Frontal cortex (tissue), 4 donors: Measurements from ENCODE around the gene THAP7. TPM values are rescaled to one million over a fixed set of nuclear protein-coding genes. Genes with fewer than 3 reads are reported as not detected.

Source experiments
- DNase-seq, 2 donors: peaks; one replicate each; pipeline ENCODE4 v3.0.0; 2012; ENCODE audit warnings: low spot score in 2 of 2
- FAIRE-seq: peaks from 2 replicates; lab custom pipeline; 2012; peaks lifted over from hg19 to GRCh38; lab: Jason Lieb, UNC
- total RNA-seq: library from RNA; depleted of rRNA; stranded (reverse); fragments of >200 nt; gene quantifications from one replicate; pipeline ENCODE4 v1.2.3, GENCODE V29; 2014
- donor health status: control.
- donor health status: control.
- donor health status: control.

The THAP7 gene
- total RNA-seq, 1 donor from 2014 or later: 22.0 TPM

DNA sequence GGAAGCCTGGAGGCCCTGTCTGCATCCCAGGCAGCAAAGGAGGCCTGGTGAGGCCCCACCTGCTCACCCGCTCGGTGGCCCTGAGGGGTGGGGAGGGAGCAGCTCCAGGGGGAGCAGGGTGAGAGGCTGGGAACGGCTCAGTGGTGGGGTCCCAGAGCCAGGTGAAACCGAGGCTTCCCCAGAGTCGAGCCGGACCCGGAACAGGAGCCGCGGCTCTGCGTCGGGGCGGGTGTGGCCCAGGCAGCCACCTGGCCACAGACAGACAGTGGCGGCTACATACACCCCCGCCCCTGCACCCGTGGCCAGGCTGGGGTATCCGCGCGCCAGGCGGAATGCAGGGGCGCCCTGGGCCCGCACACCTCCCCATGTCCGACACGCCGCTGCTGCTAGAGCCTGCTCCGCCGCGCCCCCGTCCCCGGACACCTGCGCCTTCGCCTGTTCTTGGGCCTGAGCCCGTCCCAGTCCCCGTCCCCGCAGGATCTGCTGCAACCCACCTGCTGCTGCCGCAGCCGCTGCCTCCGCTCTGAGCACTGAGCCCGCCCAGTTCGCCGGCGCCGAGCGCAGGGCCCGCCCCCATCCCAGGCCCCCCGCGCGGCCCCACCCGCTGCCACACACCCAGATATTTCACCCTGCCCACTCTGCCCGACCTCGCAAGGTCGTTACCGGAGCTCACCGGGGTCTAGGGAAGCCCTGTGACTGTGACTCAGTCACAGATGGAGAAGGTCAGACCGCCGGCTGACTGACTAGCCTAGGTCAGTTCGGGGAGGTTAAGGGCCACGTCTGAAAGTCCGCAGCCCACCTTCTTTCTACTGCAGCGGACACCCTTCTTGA lies 30.3 kb upstream of the THAP7 start, which contains the start of gene SLC7A4:
Gene SLC7A4, minus strand, starts transcription at position 525 of the 831 bp plus-strand sequence. CDS start 749 bp downstream, outside the sequence.
- DNase-seq: peak in 1 of 2 donors; percentile 50
- no peak for FAIRE-seq

DNA sequence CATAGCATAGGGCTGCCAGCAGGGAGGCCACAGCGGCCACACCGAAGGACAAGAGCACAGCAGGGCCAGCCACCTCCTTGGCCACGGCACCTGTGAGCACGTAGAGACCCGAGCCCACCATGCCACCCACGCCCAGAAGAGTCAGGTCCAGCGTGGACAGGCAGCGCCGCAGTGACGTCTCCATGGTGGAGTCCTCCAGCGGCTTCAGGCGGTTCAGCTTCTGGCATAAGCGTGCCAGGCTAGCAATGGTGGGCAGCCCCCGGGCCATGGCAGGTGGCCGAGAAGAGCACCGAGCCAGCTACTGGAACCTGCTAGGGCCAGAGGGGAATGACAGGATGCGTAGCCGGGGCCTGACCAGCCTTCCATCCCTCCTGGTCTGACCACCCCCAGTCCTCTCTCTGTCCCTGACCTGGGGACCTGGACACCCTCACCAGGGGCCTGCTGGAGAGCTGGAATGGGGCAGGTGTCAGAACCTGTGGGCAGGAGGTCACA lies 29.7 kb upstream of the THAP7 start:
- FAIRE-seq: no peak
- DNase-seq: no peak

DNA sequence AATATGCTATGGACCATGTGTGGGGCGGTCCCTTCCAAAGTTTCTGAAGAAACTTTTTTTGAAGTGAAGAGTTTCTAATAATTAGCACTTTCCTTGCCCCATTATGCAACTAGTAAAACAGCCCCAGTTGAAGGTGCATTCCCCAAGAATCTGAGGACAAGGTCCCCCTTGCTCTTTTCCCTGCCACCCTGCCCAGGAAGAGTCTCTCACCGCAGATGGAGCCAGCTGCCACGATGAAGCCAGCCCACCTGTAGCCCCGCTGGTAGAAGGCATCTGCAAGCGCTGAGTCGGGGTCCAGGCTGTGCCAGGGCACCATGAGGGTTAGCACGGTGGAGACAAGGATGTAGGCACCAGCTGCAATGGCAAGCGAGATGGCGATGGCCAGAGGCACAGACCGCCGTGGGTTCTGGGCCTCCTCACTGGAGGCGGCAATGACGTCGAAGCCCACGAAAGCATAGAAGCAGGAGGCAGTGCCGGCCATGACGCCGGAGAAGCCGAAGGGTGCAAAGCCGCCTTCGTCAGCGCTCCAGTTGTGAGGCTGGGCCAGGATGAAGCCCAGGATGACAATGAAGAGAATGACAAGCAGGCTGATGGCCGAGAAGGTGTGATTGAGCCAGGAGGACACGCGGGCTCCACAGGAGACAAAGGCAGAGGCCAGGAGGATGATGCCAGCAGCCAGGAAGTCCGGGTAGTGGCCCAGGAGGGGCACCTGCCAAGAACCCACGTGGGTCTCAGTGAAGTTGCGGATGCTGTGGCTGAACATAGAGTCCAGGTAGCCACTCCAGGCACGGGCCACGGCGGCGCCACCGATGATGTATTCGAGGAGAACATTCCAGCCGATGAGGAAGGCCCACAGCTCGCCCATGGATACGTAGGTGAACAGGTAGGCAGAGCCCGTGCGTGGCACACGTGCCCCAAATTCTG lies 29.0 kb upstream of the THAP7 start:
- FAIRE-seq: no peak
- DNase-seq: no peak

DNA sequence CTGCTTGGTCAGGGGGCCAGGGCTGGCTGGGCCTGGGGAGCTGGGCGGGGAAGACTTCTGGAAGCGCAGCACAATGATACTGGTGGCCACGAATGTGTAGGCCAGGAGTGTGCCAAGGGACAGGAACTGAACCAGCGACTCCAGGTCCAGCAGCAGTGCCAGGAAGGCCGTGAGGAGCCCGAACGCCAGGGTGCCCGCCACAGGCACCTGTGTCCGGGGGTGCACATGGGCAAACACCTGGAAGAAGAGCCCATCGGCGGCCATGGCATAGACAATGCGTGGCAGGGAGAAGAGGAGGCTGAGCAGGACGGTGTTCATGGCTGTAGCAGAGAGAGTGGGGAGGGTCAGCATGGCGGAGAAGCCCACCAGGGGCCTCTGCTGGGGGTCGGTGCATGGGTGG lies 28.1 kb upstream of the THAP7 start:
- FAIRE-seq (no peak), DNase-seq (no peak)

DNA sequence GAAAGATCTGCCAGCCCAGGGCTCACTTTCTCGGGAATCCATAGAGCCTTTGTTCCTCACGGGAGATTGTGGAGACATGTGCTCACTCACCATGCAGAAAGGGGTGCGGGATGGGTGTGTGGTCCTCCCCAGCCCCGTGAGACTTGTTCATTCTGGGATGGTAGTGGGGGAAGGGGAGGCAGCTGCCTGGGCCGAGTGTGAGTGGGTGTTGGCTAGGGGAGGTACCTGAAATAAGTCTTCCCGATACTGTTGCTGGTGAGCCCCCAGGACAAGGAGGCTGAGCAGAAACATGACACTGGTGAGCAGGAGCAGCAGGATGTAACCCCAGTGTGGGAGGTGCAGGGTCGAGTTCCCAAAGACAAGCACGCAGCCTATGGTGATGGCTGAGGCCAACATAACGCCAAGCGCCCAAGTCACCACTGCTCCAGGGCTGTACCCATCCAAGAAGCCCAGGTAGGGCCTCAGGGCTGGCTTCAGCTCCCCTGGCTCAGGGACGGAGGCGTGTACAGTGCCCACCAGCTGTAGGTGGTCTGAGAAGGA lies 27.6 kb upstream of the THAP7 start:
- FAIRE-seq (no peak), DNase-seq (no peak)

DNA sequence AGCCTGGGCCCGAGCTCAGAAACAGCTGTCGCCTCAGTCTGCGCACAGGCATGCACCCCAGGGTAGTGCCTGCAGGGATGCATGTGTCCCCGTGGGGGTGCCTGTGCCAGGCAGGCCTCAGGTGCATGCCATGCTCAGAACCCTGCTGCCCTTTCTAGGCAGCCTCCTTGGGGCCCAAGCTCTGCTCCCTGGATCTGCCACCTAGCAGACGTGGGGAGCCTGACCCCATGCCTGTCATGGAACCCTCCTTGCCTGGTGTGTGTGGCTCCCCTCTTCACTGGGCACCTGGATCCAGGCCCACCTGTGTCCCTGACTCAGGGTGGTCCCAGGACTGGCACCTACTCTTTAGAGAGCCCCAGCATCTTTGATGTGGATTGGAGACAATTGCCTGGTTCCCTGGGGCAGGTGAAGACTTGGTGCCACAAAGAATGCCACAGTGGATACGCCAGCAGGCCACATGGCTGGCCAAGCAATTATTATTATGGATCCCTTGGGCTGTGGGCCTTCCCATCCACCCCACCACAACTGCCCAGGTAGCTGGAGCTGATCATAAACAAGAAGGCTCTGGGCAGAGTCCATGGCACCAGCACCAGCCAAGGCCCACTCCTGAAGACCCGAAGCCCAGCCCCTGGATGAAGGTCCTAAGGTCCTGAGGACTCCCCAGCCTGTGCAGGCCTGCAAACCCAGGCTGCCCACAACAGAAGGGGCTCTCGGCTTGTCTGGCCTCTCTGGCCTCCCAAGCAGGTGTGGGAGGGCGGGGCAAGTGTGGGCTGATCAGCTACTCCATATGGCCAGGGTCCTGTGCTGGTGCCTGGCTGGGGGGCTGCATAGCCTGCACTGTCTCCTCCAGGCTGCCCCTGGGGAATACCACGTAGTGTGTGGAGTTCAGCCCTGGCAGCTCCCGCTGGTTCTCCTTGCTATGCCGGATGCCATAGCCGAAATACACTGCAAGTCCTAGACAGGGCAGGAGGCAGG lies 26.6 kb upstream of the THAP7 start:
- no peak for DNase-seq
- no peak for FAIRE-seq

DNA sequence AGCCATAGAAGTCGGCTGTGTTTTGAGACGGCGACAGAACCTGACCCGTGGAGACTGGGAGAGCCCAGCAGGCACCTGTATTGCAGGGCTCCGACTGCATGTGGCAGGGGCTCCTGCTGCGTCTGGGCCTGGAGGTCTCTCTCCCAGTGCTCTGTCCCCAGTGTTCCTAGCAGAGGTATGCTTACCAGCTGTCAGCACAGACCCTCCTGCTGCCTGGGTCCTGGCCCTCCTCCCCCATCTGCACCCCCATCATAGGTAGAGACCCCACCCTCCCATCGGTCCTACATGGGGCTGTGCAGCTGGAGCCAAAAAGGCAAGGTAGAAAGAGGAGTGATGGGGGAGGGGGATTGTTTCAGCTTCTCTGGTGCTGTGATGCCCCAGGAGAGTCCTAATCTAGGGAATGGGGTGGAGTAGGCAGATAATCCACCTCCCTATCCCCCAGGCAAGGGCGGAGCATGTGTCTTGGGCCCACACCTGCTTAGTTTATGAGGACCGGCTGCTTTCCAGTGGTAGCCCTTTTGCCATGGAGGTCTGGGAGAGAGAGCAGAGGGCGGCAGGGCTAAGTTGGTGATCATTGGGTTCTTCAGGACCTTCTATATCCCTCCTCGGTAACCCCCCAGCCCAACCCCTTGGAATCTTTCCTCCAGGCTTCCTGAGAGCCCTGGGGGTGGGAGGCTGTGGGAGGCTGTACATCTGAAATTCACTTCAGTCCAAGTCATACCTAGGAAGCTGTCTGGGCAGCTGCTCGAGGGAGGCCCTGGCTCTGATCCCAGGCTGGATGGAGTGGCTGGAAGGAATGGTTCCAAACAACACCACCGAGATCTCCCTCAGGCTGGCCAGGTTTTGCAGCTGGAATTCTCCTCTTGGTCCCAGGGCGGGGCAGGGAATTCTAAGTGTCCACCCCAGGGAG lies 25.1 kb upstream of the THAP7 start:
- DNase-seq (no peak), FAIRE-seq (no peak)

DNA sequence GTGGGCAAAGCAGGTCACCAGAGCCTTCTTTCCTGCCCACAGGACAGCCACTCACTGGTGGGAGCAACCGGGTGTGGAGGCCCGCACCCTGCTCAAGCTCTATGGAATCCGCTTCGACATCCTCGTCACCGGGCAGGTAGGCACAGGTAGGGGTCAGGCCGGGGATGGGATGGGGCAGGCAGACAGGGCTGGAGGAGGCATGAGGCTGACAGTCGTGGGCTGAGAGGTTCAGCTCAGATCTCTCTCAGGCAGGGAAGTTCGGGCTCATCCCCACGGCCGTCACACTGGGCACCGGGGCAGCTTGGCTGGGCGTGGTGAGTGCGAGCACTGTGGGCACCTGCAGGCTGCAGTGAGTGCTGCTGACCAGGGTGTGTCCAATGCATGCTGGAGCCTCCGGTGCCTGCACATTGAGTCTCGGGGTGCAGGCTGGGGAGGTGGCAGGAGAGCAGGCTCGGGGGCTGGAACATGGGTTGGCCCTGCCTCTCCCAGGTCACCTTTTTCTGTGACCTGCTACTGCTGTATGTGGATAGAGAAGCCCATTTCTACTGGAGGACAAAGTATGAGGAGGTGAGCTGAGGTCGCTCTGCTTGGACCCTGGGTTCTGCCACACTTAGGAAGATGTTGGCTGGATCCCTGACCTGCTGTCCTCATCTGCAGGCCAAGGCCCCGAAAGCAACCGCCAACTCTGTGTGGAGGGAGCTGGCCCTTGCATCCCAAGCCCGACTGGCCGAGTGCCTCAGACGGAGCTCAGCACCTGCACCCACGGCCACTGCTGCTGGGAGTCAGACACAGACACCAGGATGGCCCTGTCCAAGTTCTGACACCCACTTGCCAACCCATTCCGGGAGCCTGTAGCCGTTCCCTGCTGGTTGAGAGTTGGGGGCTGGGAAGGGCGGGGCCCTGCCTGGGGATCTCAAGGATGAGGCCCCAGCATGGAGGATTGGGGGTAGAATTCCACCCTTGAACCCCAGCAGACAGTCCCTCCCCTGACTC lies 24.1 kb upstream of the THAP7 start:
- DNase-seq (no peak), FAIRE-seq (no peak)

DNA sequence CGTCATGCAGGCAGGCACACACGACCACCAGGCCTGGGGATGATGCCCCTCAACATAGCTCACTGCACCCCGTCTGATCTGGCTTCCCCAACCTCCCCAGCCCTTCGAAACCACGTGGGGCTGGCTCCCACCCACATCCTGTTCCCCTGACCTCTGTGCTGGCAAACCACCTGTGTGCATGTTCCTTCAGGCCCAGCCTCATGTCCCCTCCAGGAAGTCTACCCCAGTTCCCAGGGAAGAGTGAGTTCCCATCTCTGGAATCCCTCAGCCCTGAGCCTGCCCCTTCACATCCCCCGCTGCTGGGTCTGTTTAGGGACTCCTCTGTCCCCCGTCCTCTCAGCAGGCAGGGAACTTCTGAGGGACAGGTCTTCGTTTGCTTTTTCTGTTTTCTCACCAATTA lies 23.3 kb upstream of the THAP7 start:
- DNase-seq (no peak), FAIRE-seq (no peak)

DNA sequence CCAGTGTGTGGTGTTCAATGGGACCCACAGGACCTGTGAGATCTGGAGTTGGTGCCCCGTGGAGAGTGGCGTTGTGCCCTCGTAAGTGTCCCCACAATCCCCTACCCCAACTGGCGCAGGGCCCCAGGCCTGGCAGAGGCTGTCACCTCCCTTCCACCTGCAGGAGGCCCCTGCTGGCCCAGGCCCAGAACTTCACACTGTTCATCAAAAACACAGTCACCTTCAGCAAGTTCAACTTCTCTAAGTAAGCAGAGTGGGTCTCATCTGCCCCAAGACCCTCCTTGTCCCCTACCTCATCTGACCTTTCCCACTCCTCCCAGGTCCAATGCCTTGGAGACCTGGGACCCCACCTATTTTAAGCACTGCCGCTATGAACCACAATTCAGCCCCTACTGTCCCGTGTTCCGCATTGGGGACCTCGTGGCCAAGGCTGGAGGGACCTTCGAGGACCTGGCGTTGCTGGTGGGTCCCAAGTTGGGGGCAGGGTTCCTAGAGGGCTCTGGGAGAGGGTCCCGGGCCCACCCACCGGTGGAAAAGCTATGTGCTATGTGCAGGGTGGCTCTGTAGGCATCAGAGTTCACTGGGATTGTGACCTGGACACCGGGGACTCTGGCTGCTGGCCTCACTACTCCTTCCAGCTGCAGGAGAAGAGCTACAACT lies 21.2 kb upstream of the THAP7 start:
- DNase-seq (no peak), FAIRE-seq (no peak)

DNA sequence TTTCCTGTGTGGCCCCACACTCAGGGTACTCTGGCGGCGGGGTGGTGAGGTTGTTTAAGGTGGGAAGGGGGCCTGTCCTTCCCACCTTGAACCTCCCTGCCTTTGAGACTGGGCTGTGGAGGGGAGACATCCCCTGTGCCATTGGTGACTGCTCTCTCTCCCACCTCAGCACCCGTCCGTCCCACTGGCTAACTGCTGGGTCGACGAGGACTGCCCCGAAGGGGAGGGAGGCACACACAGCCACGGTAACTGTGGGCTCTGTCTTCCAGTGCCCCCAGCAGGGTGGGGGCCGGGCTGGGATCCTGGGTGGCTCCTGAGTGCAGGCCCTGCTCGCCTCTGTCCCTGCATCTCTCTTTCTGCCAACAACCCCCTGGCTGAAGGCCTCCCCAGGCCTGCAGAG lies 20.6 kb upstream of the THAP7 start:
- FAIRE-seq: no peak
- DNase-seq: no peak

DNA sequence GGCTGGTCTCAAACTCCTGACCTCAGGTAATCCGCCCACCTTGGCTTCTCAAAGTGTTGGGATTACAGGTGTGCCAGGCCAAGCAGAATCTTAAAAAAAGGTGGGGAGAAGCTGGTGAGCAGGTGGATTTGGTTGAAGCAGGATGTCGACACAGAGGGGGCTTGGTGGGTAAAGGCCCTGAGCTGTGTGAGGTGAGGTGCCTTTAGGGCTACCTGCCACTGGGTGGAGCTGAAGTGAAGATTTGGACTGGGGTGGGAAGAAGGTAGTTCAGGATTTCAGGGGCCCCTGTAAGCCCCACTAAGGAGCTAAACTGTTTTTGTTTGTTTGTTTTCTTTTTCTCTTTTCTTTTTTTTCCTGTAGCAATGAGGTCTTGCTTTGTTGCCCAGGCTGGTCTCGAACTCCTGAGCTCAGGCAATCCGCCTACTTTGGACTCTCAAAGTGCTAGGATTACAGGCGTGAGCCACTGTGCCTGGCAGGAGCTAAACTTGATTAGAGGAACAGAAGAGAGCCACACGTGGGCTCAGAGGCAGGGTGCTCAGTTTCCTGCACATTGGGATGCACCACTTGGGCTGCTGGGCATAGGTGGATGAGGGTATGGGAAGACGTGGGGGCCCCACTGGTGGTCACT lies 19.0 kb upstream of the THAP7 start:
- FAIRE-seq (no peak), DNase-seq (no peak)

DNA sequence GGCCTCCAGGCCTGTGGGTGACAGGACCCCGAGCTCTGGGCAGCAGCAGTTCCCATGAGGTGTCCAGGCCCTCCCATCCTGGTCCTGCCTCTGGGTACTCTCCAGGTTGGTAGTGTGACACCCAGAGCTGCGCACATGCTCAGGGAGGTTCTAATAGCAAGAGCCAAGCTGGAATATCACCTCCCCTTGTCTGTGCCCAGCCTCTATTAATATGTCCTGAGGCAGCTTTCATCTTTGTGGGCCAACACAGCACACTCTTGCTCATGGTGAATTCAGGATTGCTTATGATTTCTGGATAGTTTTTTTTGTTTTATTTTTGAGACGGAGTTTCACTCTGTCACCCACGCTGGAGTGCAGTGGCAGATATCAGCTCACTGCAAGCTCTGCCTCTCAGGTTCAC lies 16.4 kb upstream of the THAP7 start:
- FAIRE-seq (no peak), DNase-seq (no peak)

DNA sequence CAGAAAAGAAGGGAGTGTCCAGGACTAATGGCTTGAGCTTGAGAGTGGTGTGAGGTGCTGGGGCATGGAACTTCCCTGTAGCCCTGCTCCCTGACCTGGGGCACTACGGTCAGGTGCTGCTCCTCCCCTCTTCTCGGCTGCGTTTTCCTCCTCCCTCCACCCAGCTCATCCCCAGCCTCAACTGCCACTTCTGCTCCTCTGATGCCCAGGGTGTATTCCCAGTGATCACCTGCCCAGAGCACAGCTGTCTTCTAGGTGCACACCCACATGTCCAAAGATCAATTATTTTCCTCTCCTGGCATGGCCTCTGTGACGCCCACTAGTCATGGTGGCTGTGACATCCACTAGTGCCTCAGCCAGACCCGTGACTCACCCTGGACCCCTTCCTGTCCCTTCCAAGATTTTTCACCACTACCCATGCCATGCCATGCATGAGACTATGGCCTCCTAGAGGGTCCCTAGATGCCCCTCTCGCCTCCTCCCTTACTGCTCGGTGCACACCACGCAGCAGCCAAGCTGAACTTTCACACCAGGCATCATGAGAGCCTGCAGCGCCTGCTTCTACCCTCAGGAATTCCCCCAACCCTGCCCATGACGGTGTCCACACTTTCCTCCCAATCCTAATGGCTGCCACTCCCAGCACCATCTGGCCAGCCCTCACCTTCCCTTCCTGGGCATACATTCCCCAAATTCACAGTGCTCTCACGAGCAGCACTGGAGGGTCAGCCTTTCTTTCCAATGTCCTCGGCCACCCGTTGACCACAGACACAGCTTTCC lies 14.9 kb upstream of the THAP7 start:
- no peak for FAIRE-seq
- DNase-seq: no peak

DNA sequence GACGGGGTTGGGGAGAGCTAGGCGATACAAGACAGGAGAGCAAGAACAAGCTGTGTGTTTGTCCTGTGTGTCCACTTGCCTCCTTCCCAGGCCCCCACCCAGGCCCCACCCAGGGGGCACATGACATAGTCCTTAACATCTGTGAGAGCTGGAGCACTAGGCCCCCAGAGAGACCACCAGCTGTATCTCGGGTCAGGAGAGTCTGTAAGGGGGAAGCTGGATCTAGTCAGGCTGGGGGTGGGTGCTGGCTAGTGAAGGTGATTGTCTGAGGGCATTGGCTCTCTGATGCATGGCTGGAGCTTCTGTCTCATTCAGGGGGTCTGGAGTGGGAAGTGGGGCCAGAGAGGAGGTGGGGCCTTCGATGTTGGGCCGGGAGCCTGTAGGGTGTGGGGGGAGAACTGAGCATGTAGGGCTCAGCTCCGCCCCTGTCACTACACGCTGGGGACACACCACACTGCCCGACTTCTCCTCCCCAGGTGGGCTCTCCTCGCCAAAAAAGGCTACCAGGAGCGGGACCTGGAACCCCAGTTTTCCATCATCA lies 13.6 kb upstream of the THAP7 start:
- DNase-seq: no peak

More for the DNA sequence above, 13.6 kb upstream of the THAP7 start:
- FAIRE-seq: no peak
